Type B pancreatic cell (in vitro differentiated cells): ENCODE data around the gene IL21. TPM values are rescaled to one million over a fixed set of nuclear protein-coding genes. Genes with fewer than 3 reads are reported as not detected.

Experiments
- DNase-seq: peaks from one replicate; pipeline ENCODE4 v3.0.0; 2021; ENCODE audit warnings: mixed read lengths; ENCODE audit not compliant: unreplicated experiment; ENCODE audit errors: extremely low spot score
- H3K27ac Mint-ChIP-seq: 2 replicates; pipeline ENCODE4 v1.8.0; 2021; ENCODE audit warnings: mild to moderate bottlenecking, mixed read lengths
- H3K27me3 Mint-ChIP-seq: 2 replicates; pipeline ENCODE4 v1.8.0; 2021; ENCODE audit warnings: mixed read lengths
- H3K36me3 Mint-ChIP-seq: 2 replicates; pipeline ENCODE4 v1.8.0; 2021; ENCODE audit warnings: mixed read lengths
- H3K4me1 Mint-ChIP-seq: one replicate; pipeline ENCODE4 v1.8.0; 2021; ENCODE audit warnings: mixed read lengths; ENCODE audit not compliant: unreplicated experiment
- H3K4me3 Mint-ChIP-seq: 2 replicates; pipeline ENCODE4 v1.8.0; 2021; ENCODE audit warnings: mild to moderate bottlenecking, mixed read lengths
- H3K9me3 Mint-ChIP-seq: 2 replicates; pipeline ENCODE4 v1.8.0; 2021; ENCODE audit warnings: mixed read lengths
- total RNA-seq: library from RNA; stranded (reverse); gene quantifications from 2 replicates; pipeline ENCODE4 v1.2.1, GENCODE V29; 2021; ENCODE audit warnings: low replicate concordance
- TF ChIP-seq, protein P1 (sequence below): fragments of 200-600 bp; sonication (generic); conservative IDR thresholded peaks from 2 replicates; pipeline ENCODE4 v1.5.0; 2021; ENCODE audit warnings: antibody characterized with exemption, mild to moderate bottlenecking

IL21 gene
- total RNA-seq, 1 donor from 2014 or later: not detected

DNA sequence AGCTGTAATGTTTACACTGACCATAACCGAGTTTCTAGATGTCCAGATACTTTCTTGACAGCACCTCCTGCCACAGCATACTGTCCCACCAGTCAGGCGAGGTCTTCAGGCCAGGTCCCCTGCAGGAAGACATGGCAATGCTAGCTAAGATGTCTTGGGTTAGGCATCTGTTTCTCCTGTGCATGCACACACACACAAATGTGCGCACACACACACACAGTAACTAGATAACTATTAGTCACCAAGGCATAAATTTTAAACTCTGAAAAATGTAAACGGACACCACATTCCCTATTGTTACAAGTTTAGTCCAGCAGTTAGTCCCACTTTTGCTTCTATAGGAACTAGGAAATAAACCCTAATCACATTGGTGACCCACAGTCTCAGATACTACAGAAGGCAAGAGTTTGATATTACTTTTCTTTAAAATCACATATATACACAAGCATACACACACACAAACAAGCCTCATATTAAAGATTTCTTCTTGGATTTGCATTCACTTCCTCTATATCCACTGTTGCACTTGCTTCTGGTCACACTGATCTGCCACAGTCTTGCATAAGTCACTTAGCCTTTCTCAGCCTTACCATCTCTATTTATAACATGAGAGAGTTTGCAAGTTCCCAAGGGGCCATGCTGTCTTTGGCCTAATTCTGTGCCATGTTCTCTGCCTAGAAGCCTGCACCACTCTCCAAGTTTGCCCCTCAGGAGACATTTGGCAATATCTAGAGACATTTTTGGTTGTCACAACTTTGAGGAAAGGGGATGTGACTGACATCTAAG, 32.2 kb downstream of the IL21 start:
- peaks cover 10% of the 10 kb centered on the region for H3K4me1 Mint-ChIP-seq
- TF ChIP-seq, protein P1, sequence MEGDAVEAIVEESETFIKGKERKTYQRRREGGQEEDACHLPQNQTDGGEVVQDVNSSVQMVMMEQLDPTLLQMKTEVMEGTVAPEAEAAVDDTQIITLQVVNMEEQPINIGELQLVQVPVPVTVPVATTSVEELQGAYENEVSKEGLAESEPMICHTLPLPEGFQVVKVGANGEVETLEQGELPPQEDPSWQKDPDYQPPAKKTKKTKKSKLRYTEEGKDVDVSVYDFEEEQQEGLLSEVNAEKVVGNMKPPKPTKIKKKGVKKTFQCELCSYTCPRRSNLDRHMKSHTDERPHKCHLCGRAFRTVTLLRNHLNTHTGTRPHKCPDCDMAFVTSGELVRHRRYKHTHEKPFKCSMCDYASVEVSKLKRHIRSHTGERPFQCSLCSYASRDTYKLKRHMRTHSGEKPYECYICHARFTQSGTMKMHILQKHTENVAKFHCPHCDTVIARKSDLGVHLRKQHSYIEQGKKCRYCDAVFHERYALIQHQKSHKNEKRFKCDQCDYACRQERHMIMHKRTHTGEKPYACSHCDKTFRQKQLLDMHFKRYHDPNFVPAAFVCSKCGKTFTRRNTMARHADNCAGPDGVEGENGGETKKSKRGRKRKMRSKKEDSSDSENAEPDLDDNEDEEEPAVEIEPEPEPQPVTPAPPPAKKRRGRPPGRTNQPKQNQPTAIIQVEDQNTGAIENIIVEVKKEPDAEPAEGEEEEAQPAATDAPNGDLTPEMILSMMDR: no peak
- H3K9me3 Mint-ChIP-seq: no peaks in the 10 kb centered on the region
- no peaks in the 10 kb centered on the region for H3K36me3 Mint-ChIP-seq
- DNase-seq: no peak
- H3K27ac Mint-ChIP-seq: no peak overlapping the region
- H3K4me3 Mint-ChIP-seq: no peak overlapping the region
- peaks cover 2% of the 10 kb centered on the region for H3K27me3 Mint-ChIP-seq

DNA sequence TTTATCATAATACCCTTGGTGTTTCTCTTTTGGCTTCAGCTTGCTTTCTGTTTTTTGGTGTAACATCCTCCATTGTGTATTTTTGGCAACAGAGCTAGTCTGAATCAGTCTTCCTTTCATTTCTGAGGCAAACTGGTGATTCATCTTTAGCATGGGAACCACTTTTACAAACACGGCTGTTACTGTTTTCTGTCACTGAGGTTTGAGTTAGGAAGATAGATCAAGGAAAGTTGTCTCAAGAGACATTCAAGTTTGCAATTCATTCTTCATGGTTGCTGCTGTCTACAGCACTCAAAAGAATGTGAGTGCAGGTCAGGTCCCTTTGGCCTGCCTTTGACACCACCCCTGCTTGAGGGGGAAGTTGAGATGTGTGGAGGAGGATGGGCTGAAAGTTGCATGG, 36.3 kb downstream of the IL21 start:
- H3K27me3 Mint-ChIP-seq: peaks cover 3% of the 10 kb centered on the region
- DNase-seq: no peak
- peaks cover 12% of the 10 kb centered on the region for H3K4me1 Mint-ChIP-seq
- H3K27ac Mint-ChIP-seq: no peak overlapping the region
- no peaks in the 10 kb centered on the region for H3K9me3 Mint-ChIP-seq
- no peaks in the 10 kb centered on the region for H3K36me3 Mint-ChIP-seq
- TF ChIP-seq, protein P1: no peak
- H3K4me3 Mint-ChIP-seq: no peak overlapping the region

DNA sequence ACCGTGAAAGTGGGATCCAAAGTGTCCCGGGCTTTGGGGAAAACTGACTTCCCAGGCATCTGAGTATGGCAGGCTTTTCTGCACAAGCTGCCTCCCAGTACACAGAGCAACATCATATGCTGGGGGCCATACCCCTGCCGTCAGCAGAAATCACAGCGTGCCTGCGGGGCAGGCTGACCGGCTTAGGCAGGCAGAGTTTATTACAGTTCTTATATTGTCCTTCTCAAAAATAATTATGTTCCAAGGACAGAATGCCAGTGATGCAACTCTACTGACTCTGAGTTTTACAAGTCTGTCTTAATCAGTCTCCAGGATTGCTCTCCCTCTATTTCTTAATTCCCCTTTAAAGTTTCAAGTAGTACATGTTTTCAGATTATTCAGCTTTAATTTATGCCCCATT, 37.0 kb downstream of the IL21 start:
- peaks cover 7% of the 10 kb centered on the region for H3K27me3 Mint-ChIP-seq
- H3K9me3 Mint-ChIP-seq: no peaks in the 10 kb centered on the region

DNA sequence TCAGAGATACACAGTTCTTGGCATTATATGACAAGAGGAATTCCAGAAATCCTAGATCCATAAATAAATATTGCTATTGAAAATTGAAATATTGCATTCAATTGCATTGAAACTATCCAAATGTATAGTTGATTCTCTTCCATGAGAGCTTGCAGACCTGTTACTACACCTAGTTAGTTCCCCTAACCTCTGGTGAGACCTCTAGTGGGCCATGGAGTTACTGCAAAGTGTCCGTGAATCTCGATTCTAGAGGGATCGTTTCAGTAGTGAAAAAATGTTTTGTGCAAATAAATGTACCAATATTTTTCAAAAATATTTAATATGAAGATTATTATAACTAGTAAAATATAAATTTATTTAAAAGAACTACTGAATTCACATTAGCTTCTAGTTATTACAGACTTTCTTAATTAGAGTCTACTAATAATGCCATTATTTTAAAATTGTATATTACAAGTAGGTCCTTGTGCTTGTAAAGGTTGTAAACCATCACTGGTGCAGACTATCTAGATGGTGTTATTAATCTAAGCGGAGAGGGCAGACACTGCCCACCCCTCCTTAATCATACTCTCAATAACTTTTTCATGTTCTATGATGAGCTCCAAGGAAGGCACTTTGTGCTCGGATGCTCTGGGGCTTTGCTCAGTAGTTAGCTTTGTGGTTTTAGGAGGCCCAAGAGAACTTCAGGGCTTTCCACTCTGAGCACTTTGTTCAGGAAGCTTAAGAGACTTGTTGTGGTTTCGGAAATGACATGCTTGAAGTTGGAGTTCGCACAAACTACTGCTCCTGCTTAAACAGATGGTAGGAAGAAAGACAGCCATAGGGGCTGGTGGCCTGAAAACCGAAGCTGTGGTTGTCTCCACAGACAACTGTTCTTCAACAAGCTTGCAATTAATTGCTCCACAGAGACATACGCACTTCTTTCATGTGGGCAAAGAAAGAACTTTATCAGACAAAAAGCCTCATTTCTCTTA, 42.8 kb downstream of the IL21 start:
- DNase-seq: no peak
- Mint-ChIP-seq H3K9me3 (no peaks in the 10 kb centered on the region), H3K36me3 (no peaks in the 10 kb centered on the region), H3K4me3 (no peak overlapping the region), H3K27me3 (peaks cover 4% of the 10 kb centered on the region), H3K27ac (no peak overlapping the region), H3K4me1 (no peaks in the 10 kb centered on the region)
- TF ChIP-seq, protein P1: peak; percentile 79

More for the DNA sequence above, 37.0 kb downstream of the IL21 start:
- Mint-ChIP-seq H3K36me3 (no peaks in the 10 kb centered on the region), H3K4me1 (peaks cover 12% of the 10 kb centered on the region), H3K27ac (no peak overlapping the region), H3K4me3 (no peak overlapping the region)
- DNase-seq: no peak
- TF ChIP-seq, protein P1: no peak

DNA sequence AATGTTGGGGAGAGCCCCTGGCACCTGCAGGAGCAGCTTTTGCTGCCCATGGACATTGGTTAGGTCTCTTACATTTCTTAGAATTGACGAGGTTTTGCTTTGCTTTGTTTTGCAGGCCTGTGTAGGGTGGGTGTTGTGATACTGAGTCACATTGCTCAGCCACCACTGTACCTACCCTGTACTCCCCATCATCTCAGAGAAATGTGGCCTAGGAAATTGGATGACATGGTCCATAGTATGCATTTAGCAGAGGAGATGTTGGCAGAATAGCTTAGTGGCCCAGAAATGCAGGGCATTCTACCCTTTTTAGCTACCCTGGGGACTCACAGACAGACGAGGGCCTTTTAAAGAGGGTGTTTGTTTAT, 43.7 kb downstream of the IL21 start:
- TF ChIP-seq, protein P1: no peak
- Mint-ChIP-seq H3K27ac (no peak overlapping the region), H3K4me3 (no peak overlapping the region), H3K36me3 (no peaks in the 10 kb centered on the region), H3K4me1 (no peaks in the 10 kb centered on the region), H3K9me3 (no peaks in the 10 kb centered on the region), H3K27me3 (peaks cover 4% of the 10 kb centered on the region)
- DNase-seq: no peak
